H1 (cell line): ENCODE results near the gene TRPC4. TPM values are rescaled to one million over a fixed set of nuclear protein-coding genes. Genes with fewer than 3 reads are reported as not detected.

Experiments
- CTCF ChIA-PET: fragments of 300-600 bp; sonication (Branson Sonifier 250); formaldehyde crosslinking; loops from one replicate; lab custom pipeline; 2021; ENCODE audit not compliant: partially characterized antibody; lab: Charles Lee
- POLR2A ChIA-PET: fragments of 300-600 bp; sonication (Branson Sonifier 250); formaldehyde crosslinking; loops from one replicate; lab custom pipeline; 2021; ENCODE audit warnings: inconsistent platforms; ENCODE audit not compliant: partially characterized antibody; lab: Charles Lee
- DNase-seq, 2 experiments: peaks; one replicate each; pipeline versions ENCODE4 v3.0.0 to v3.0.0-alpha.2; 2010 to 2022; ENCODE audit warnings: low spot score in 2 of 2, low read depth in 1 of 2, mixed read lengths in 1 of 2
- FAIRE-seq: peaks from 2 replicates; lab custom pipeline; 2011; peaks lifted over from hg19 to GRCh38; lab: Jason Lieb, UNC
- H2AFZ ChIP-seq: 2 replicates; pipeline ENCODE4 v1.8.1; 2012; ENCODE audit warnings: low read length, inconsistent platforms
- H2AK5ac ChIP-seq: 2 replicates; pipeline ENCODE4 v1.6.1; 2013; ENCODE audit warnings: low read depth, low read length
- H2BK120ac ChIP-seq: replicated peaks from 2 replicates; pipeline ENCODE3; 2013; ENCODE audit warnings: low read depth, low read length, inconsistent platforms
- H2BK12ac ChIP-seq: 2 replicates; pipeline ENCODE4 v1.6.1; 2013; ENCODE audit warnings: low read depth, low read length
- H2BK15ac ChIP-seq: 2 replicates; pipeline ENCODE4 v1.6.1; 2013; ENCODE audit warnings: low read length
- H2BK20ac ChIP-seq: 2 replicates; pipeline ENCODE4 v1.6.1; 2013; ENCODE audit warnings: low read length
- H2BK5ac ChIP-seq: 2 replicates; pipeline ENCODE4 v1.6.1; 2013; ENCODE audit warnings: low read depth, low read length
- H3K14ac ChIP-seq: 2 replicates; pipeline ENCODE4 v1.6.1; 2013; ENCODE audit warnings: inconsistent platforms; ENCODE audit not compliant: insufficient read length
- H3K18ac ChIP-seq: 2 replicates; pipeline ENCODE4 v1.6.1; 2013; ENCODE audit warnings: low read length; ENCODE audit errors: extremely low read depth
- H3K23ac ChIP-seq: 2 replicates; pipeline ENCODE4 v1.6.1; 2013; ENCODE audit warnings: inconsistent platforms; ENCODE audit not compliant: insufficient read length
- H3K23me2 ChIP-seq: 2 replicates; pipeline ENCODE4 v1.6.1; 2013; ENCODE audit warnings: low read depth, low read length
- H3K27ac ChIP-seq: 2 replicates; pipeline ENCODE4 v1.6.1; 2011; ENCODE audit warnings: low read depth, low read length, inconsistent platforms
- H3K27me3 ChIP-seq, 4 experiments: replicated peaks in 1 of 4; 1 replicate in 1 of 4; 2 replicates in 3 of 4; pipeline versions ENCODE4 v1.6.1 to v1.8.1; 2011 to 2013; ENCODE audit warnings: low read length in 3 of 4, mild to moderate bottlenecking in 3 of 4, inconsistent platforms in 2 of 4, mixed read lengths in 2 of 4, moderate library complexity in 1 of 4; ENCODE audit not compliant: control insufficient read depth in 3 of 4, insufficient read depth in 3 of 4; ENCODE audit errors: extremely low read depth in 1 of 4
- H3K36me3 ChIP-seq, 4 experiments: 2 replicates each; pipeline versions ENCODE4 v1.6.1 to v1.8.1; 2011 to 2013; ENCODE audit warnings: mild to moderate bottlenecking in 4 of 4, low read length in 3 of 4, moderate library complexity in 2 of 4, control low read depth in 1 of 4, inconsistent platforms in 1 of 4; ENCODE audit not compliant: insufficient read depth in 4 of 4, control insufficient read depth in 2 of 4
- H3K4ac ChIP-seq: replicated peaks from 2 replicates; pipeline ENCODE3; 2013; ENCODE audit warnings: low read length, low read depth, mixed read lengths, inconsistent platforms; ENCODE audit not compliant: insufficient read length
- H3K4me1 ChIP-seq, 4 experiments: replicated peaks in 1 of 4; 1 replicate in 1 of 4; 2 replicates in 3 of 4; pipeline versions ENCODE4 v1.6.1 to v1.8.1; 2011 to 2013; ENCODE audit warnings: low read length in 3 of 4, inconsistent platforms in 2 of 4, mixed read lengths in 1 of 4; ENCODE audit not compliant: insufficient read depth in 4 of 4, control insufficient read depth in 3 of 4
- H3K4me2 ChIP-seq, 2 experiments: 2 replicates each; pipeline versions ENCODE4 v1.6.1 to v1.8.1; 2011 to 2013; ENCODE audit warnings: low read depth in 2 of 2, low read length in 2 of 2, control low read depth in 1 of 2, inconsistent platforms in 1 of 2, mild to moderate bottlenecking in 1 of 2; ENCODE audit not compliant: insufficient read depth in 1 of 2
- H3K4me3 ChIP-seq, 4 experiments: fragments of 200-600, 300-600 bp in 1 of 4; sonication (generic), shearing (Covaris generic), sonication (Bioruptor Twin) in 1 of 4; 2 replicates each; pipeline versions ENCODE4 v1.5.1 to v1.8.1; 2011 to 2016; ENCODE audit warnings: low read length in 4 of 4, low read depth in 3 of 4, control low read depth in 2 of 4, inconsistent platforms in 2 of 4, mild to moderate bottlenecking in 2 of 4, mixed read lengths in 1 of 4, moderate library complexity in 1 of 4; ENCODE audit not compliant: insufficient read depth in 2 of 4; ENCODE audit errors: extremely low read depth in 1 of 4
- H3K56ac ChIP-seq: replicated peaks from 2 replicates; pipeline ENCODE3; 2013; ENCODE audit warnings: low read depth, mild to moderate bottlenecking, mixed read lengths, low read length, inconsistent platforms; ENCODE audit not compliant: insufficient read length
- H3K79me1 ChIP-seq: 2 replicates; pipeline ENCODE4 v1.6.1; 2013; ENCODE audit warnings: low read depth, low read length, control low read depth
- H3K79me2 ChIP-seq, 2 experiments: 2 replicates each; pipeline versions ENCODE4 v1.6.1 to v1.8.1; 2012 to 2013; ENCODE audit warnings: low read length in 2 of 2, mild to moderate bottlenecking in 2 of 2, inconsistent platforms in 1 of 2; ENCODE audit not compliant: insufficient read depth in 2 of 2, control insufficient read depth in 1 of 2
- H3K9ac ChIP-seq, 4 experiments: replicated peaks in 1 of 4; 1 replicate in 1 of 4; 2 replicates in 3 of 4; pipeline versions ENCODE4 v1.6.1 to v1.8.1; 2011 to 2013; ENCODE audit warnings: low read depth in 3 of 4, low read length in 3 of 4, control low read depth in 2 of 4, mild to moderate bottlenecking in 2 of 4, moderate library complexity in 2 of 4, inconsistent platforms in 1 of 4; ENCODE audit errors: extremely low read depth in 1 of 4
- H3K9me3 ChIP-seq, 2 experiments: 2 replicates each; pipeline versions ENCODE4 v1.6.1 to v1.8.1; 2012 to 2013; ENCODE audit warnings: mild to moderate bottlenecking in 2 of 2, moderate library complexity in 2 of 2, control low read depth in 1 of 2, inconsistent platforms in 1 of 2, low read depth in 1 of 2, low read length in 1 of 2, mixed read lengths in 1 of 2; ENCODE audit not compliant: insufficient read depth in 2 of 2
- H4K20me1 ChIP-seq, 2 experiments: replicated peaks in 1 of 2; 2 replicates each; pipeline versions ENCODE3 to v1.8.1; 2011 to 2013; ENCODE audit warnings: inconsistent platforms in 2 of 2, low read length in 2 of 2, mild to moderate bottlenecking in 1 of 2; ENCODE audit not compliant: insufficient read depth in 2 of 2, control insufficient read depth in 1 of 2
- H4K5ac ChIP-seq: 2 replicates; pipeline ENCODE4 v1.6.1; 2013; ENCODE audit warnings: low read length, low read depth, mixed read lengths, inconsistent platforms; ENCODE audit not compliant: insufficient read length
- H4K8ac ChIP-seq: 2 replicates; pipeline ENCODE4 v1.8.0; 2013; ENCODE audit warnings: mild to moderate bottlenecking, moderate library complexity, low read length, inconsistent platforms; ENCODE audit not compliant: insufficient read depth; ENCODE audit errors: extremely low read depth
- H4K91ac ChIP-seq: replicated peaks from 2 replicates; pipeline ENCODE3; 2013; ENCODE audit warnings: low read length, mixed read lengths, inconsistent platforms; ENCODE audit not compliant: insufficient read length
- KDM5A ChIP-seq: fragments of 200-600 bp; IDR thresholded peaks from 2 replicates; pipeline ENCODE4 v1.7.1; 2012; ENCODE audit warnings: mild to moderate bottlenecking, low read length, inconsistent platforms, mixed read lengths
- RAD21 ChIP-seq, 2 experiments: IDR thresholded peaks in 1 of 2; conservative IDR thresholded peaks in 1 of 2; 2 replicates each; pipeline ENCODE4 v1.6.1; 2011; ENCODE audit warnings: low read depth in 2 of 2, low read length in 2 of 2, improper control_type of control experiment in 1 of 2, inconsistent platforms in 1 of 2, mild to moderate bottlenecking in 1 of 2, moderate library complexity in 1 of 2
- RFX5 ChIP-seq: IDR thresholded peaks from 2 replicates; pipeline ENCODE4 v1.6.1; 2011; ENCODE audit warnings: low read depth, low read length, improper control_type of control experiment, borderline replicate concordance
- TBP ChIP-seq: IDR thresholded peaks from 2 replicates; pipeline ENCODE4 v1.6.1; 2011; ENCODE audit warnings: low read depth, low read length, improper control_type of control experiment
- WGBS, 2 experiments: shearing (Covaris generic) in 1 of 2; methylation state at CpG; one replicate each; pipeline versions ENCODE4 v1.1.6 to v1.1.7; 2013 to 2015; ENCODE audit warnings: low lambda C conversion rate in 2 of 2, mixed read lengths in 2 of 2, inconsistent platforms in 1 of 2, low coverage in 1 of 2, missing lambda C conversion rate in 1 of 2; ENCODE audit not compliant: insufficient replicate concordance in 2 of 2, insufficient coverage in 1 of 2, insufficient read length in 1 of 2; ENCODE audit errors: extremely low coverage in 1 of 2, missing lambda C conversion rate in 1 of 2; 5-methylcytosine and 5-hydroxymethylcytosine counted together
- polyA plus RNA-seq, 7 experiments: library from polyadenylated mRNA; depleted of rRNA in 3 of 7; stranded (reverse) in 5 of 7; unstranded in 2 of 7; fragments of >200 nt in 5 of 7; fragments of 200-250 nt in 2 of 7; gene quantifications; 1 replicate in 5 of 7; 2 replicates in 1 of 7; 4 replicates in 1 of 7; pipeline versions ENCODE4 v1.2.1 to v1.2.3, GENCODE V29; 2011 to 2013; ENCODE audit warnings: missing spikeins in 2 of 7, mixed read lengths in 2 of 7
- total RNA-seq: library from RNA; stranded (reverse); fragmentation: NEBNext Ultra II Directional; extraction: Animal tissue kit (Norgen Biotek cat#: 25700); gene quantifications from 2 replicates; pipeline ENCODE4 v1.2.1, GENCODE V29; 2021

The TRPC4 gene
- total and polyA plus RNA-seq, 2 of the 8 experiments (the other 6 are each of a cell fraction or from before 2014, with no cell fraction given): 12.3 to 14.7 TPM

GRCh38 chr13:37690361-37690760 lies 179.2 kb downstream of the TRPC4 start:
- Histone ChIP-seq H2BK5ac (no peak overlapping the region), H2BK15ac (no peak overlapping the region), H2AFZ (no peak overlapping the region), H3K79me2 (no peaks in the 10 kb centered on the region), H4K91ac (no peak overlapping the region), H2BK20ac (no peak overlapping the region), H3K4me1 (peaks cover 0 to 2% (median 0%) of the 10 kb centered on the region in 4 experiments; a peak in 1 of 7 replicates), H2AK5ac (no peak overlapping the region), H3K27me3 (no peaks in the 10 kb centered on the region), H3K4ac (no peak overlapping the region), H3K9ac (no peak overlapping the region), H3K27ac (no peak overlapping the region), H2BK12ac (no peak overlapping the region), H3K36me3 (peaks cover 0 to 10% (median 6%) of the 10 kb centered on the region in 4 experiments; a peak in 6 of 8 replicates), H3K56ac (no peak overlapping the region), H4K20me1 (no peaks in the 10 kb centered on the region), H3K9me3 (no peaks in the 10 kb centered on the region), H3K18ac (no peak overlapping the region), H4K8ac (no peak overlapping the region), H3K79me1 (no peaks in the 10 kb centered on the region), H4K5ac (no peak overlapping the region), H3K4me3 (no peak overlapping the region), H2BK120ac (no peak overlapping the region), H3K14ac (no peak overlapping the region), H3K23ac (no peak overlapping the region), H3K4me2 (no peak overlapping the region), H3K23me2 (no peaks in the 10 kb centered on the region)
- DNase-seq (no peak), FAIRE-seq (no peak)
- 94% methylated on average over 5 of the region's 5 CpGs; no CpG with 5 or more reads in 1 of the 2 experiments for WGBS, 2 experiments
- ChIA-PET POLR2A (no interaction called here), CTCF (interaction anchor here (0.7 kb wide), 1 partner anchor 637 kb away, joined by 3 read pairs; no protein-coding TSS in a partner anchor)
- no peak for TF ChIP-seq KDM5A
- TF ChIP-seq RFX5: no peak
- no peak for TF ChIP-seq RAD21 (IDR thresholded peaks at IDR 0.05 in 1 of 2, conservative IDR thresholded peaks at IDR 0.05 in 1 of 2; ENCODE audit: low read depth in 2 of 2, low read length in 2 of 2)
- TF ChIP-seq TBP: no peak
